ENCODE measurements around the gene SFPQ.
"Not testable (repeated sequence)": the region's sequence is repeated elsewhere in the genome, so short reads cannot be mapped to it uniquely, and the experiment has no call there.

The SFPQ gene

GRCh38 chr1:35137590-35137989 lies 55.4 kb downstream of the SFPQ start:
- DNase-seq = not testable (repeated sequence)

- DNase-seq = no peak
These were observed 56.2 kb downstream of the SFPQ start for GRCh38 chr1:35136780-35137179.
